T47D (cell line): Measurements from ENCODE around the gene HOTAIR.

Experiments used
- DNase-seq, 2 experiments: peaks; one replicate each; pipeline versions ENCODE4 v3.0.0 to v3.0.0-alpha.2; 2011 to 2012; ENCODE audit warnings: low read depth in 1 of 2, low spot score in 1 of 2
- JUND ChIP-seq: IDR thresholded peaks from 2 replicates; pipeline ENCODE4 v1.6.1; 2012; ENCODE audit warnings: low read depth
- in situ Hi-C: cut with HindIII; loops from 2 replicates; pipeline ENCODE4 v1.10.0; 2016; ENCODE audit warnings: low sequenced_read_pairs, low pct_unique_long_range_greater_than_20kb

The HOTAIR gene

DNA sequence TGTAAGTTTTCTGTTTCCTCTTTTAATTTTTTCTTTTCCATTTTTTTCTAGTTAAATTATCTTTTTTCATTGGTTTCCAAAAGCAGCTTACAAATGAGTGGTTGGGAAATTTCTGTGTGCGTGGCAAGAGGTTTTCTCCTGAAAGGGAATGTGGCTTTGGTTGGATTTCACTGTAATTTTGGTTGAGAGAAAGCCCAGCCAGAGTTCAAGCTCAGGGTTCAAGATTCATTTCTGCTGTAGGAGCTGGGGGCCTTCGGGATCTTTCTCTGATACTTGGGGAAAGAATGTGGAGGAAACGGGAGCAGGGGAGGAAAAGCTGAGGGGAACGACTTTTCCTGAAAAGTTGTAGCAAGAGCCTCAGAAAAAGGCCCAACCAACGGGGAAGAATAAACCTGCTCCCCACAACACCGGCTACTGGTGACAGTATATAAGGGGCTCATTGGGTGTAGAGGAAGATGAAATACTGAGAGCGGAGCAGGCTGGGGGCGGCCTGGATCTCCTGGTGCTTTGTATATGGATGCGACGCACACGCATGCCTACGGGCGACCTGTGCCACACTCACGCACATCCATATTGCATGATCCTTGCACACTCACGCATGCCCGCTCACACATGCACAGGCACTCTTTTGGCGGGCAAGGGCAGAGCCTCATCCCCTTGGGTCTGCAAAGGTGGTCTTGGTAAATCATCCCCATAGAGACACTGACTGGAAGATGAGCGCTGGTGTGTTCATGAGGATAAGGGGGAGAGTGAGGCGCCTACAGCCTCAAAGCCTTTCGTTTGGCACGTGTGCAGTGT is 12.1 kb upstream of the HOTAIR start:
- DNase-seq, result no peak
- in situ Hi-C loops, result no loop called here
- no peak for TF ChIP-seq JUND

DNA sequence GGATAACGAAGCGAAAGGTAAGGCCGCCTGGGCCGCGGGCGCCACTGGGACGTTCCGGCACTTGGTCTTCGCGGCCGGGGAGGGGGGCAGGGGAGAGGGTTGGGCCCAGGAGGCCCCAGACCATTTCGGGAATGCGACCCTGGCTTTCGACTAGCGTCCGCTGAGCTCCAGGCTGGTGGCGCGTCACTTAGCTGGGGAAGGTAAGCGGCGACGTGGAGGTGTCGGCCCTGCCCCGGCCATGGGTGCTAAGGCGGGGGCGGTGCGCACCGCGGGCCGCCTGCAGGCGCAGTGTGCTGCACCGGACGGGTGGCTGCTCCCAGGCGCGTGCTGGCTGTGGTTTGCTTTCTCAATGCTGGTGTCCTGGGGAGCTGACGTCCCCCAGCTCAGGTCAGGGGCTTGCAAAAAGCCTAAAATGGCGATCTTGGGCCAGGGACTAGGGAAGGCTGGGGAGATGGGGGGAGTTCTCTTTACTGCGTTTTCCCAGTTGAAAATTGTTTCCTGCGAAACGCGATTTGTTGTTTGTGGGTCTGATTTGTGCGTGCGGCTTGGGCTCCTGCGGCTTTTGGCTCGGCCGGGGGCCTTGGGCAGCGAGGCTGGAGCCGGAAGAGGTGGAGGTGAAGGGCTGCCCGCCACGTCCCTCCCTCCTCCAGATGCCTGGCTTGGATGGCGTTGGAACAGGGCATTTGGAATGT is 11.4 kb upstream of the HOTAIR start:
- in situ Hi-C loops, result no loop called here
- DNase-seq, result no peak
- no peak for TF ChIP-seq JUND

DNA sequence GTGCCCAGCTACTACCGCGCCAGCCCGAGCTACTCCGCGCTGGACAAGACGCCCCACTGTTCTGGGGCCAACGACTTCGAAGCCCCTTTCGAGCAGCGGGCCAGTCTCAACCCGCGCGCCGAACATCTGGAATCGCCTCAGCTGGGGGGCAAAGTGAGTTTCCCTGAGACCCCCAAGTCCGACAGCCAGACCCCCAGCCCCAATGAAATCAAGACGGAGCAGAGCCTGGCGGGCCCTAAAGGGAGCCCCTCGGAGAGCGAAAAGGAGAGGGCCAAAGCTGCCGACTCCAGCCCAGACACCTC is 10.9 kb upstream of the HOTAIR start:
- in situ Hi-C loops, result no loop called here
- DNase-seq, result no peak
- no peak for TF ChIP-seq JUND

- DNase-seq, result peak; percentile 92 to 99
- in situ Hi-C loops, result no loop called here
- peak; percentile 80 for TF ChIP-seq JUND
These were observed 10.3 kb upstream of the HOTAIR start, which contains the start of gene HOXC10 for GRCh38 chr12:53984901-53985691. HOXC10 (plus strand) TSS chr12:53985146; CDS start chr12:53985260, 114 bp downstream.

- no peak for DNase-seq
- in situ Hi-C loops, result no loop called here
- TF ChIP-seq JUND, result no peak
These were observed 9.3 kb upstream of the HOTAIR start for GRCh38 chr12:53983950-53984572.

GRCh38 chr12:53983568-53983949 is 8.8 kb upstream of the HOTAIR start:
- in situ Hi-C loops, result no loop called here

DNA sequence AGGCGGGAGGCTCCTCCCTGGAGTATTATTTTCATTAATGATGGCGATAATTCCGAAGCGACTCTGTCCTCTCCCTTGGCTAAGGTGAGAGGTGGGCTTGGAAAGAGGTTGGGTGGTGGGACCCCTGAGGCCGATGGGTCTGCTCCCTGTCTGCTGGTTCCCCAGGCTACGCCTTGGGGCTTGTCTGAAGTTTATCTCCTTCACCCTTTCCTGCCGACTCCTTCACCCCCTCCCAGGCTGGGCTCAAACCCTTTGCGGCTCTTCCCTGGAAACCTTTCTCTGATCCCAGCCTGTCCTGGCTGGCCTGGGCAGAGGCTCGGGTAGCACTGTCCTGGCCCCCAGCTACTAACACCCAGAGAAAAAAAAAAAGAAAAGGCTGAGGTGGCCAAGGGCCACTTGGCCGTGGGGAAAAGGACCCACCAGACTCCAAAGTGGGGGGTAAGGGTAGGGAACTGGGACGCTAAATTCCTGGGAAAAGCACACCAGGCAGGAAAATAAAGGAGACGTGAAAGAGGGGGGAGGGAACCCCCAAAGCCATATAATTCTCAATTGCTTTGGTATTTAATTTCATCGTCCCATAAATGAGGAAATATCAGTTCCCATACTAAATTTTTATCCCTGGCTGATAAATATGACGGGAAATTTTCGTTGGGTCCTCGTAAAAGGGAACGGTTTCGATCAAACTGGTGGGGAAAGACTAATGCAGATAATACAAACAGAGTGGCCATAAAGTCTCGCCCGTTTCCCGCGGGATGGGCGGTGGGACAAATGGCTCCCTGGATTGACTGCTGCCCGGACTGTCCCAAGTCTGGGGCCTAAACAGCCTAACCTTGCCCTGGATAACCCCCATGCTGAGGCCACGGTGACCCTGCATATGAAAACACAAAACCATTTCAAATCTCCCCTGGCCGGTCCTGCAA is 8.2 kb upstream of the HOTAIR start:
- in situ Hi-C loops, result no loop called here
- TF ChIP-seq JUND, result no peak

More at GRCh38 chr12:53983568-53983949, 8.8 kb upstream of the HOTAIR start:
- DNase-seq, result peak in 1 of 2 experiments; percentile 99
- peak; percentile 15; the same call in 1 of the 2 replicates for TF ChIP-seq JUND

GRCh38 chr12:53981634-53982565 is 7.1 kb upstream of the HOTAIR start:
- DNase-seq, result peak in 1 of 2 experiments; percentile 77
- no peak for TF ChIP-seq JUND
- in situ Hi-C loops, result no loop called here

More for the DNA sequence above, 8.2 kb upstream of the HOTAIR start:
- DNase-seq, result no peak

- no peak; the same call in 1 of the 2 replicates for TF ChIP-seq JUND
- in situ Hi-C loops, result no loop called here
- DNase-seq, result no peak
These were observed 6.2 kb upstream of the HOTAIR start for GRCh38 chr12:53980802-53981496.
